Measurements from ENCODE around the gene GPR25.

GPR25 gene

GRCh38 chr1:200877839-200878551 is 5.2 kb downstream of the GPR25 start:
- no peak for DNase-seq (ENCODE audit: low spot score)
- no peak for TF ChIP-seq CTCF (IDR thresholded peaks at IDR 0.05; ENCODE audit: borderline replicate concordance, control extremely low read depth, extremely low read depth, insufficient read depth, missing control alignments)
- in situ Hi-C loops (cut with MboI; ENCODE audit: low sequenced_read_pairs, unreplicated experiment): no loop called here

GRCh38 chr1:200880212-200880611 is 7.4 kb downstream of the GPR25 start:
- no peak for TF ChIP-seq CTCF (IDR thresholded peaks at IDR 0.05; ENCODE audit: borderline replicate concordance, control extremely low read depth, extremely low read depth, insufficient read depth, missing control alignments)
- in situ Hi-C loops (cut with MboI; ENCODE audit: low sequenced_read_pairs, unreplicated experiment): no loop called here
- no peak for DNase-seq (ENCODE audit: low spot score)

GRCh38 chr1:200883118-200883517 is 10.3 kb downstream of the GPR25 start:
- no peak for DNase-seq (ENCODE audit: low spot score)
- in situ Hi-C loops (cut with MboI; ENCODE audit: low sequenced_read_pairs, unreplicated experiment): no loop called here
- TF ChIP-seq CTCF (IDR thresholded peaks at IDR 0.05; ENCODE audit: borderline replicate concordance, control extremely low read depth, extremely low read depth, insufficient read depth, missing control alignments): no peak

DNA sequence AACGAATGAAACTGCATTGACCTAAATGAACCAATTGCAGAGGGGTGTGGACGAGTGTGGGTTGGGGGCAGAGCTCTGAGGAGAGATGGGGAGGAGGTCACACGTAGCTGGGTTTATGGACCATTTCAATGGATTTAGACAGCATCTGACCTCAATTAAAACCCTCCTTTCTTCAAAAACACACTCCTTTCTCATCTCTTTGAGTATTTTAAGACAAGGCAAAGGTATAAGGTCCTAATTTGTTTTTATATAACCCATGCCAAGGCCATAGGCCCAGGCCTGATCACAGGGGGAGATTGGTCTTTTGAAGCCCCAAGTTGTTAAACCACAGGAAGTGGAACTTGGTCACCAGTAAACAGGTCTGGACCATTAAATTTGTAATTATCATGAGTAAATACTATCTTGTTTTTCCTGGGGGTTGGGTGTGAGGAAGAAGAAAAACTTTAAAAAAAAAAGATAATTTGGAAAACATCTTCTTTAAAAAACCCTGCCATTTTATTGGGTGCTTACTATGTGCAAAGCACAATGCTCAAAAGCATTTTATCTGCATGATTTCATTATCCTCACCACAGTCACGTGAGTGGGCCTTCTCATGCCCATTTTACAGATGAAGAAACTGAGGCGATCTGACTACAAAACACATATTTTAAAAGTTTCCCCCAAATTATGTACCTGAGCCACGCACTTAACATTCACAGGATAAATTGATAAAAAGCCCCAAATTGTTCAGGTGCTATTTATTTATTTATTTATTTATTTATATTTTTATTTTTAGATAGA is 13.0 kb downstream of the GPR25 start:
- in situ Hi-C loops (cut with MboI; ENCODE audit: low sequenced_read_pairs, unreplicated experiment): no loop called here
- no peak for TF ChIP-seq CTCF (IDR thresholded peaks at IDR 0.05; ENCODE audit: borderline replicate concordance, control extremely low read depth, extremely low read depth, insufficient read depth, missing control alignments)
- DNase-seq (ENCODE audit: low spot score): no peak

DNA sequence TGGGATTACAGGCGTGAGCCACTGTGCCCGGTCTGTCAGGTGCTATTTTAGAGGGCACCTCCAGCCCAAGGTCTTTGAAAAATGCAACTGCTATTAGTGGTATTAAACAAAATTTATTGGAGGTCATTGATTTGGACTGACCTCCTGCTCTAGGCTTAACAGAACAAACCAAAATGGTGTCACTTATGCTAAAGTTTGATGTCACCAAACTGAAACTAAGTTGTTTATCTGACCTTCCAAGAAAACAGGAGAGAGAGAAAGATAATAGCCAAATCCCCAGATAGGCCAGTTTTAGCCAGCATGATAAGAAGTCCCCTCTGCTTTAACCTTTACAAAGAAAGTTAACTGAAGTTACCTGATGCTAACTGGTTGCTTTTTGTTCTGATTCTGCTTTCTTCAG is 13.8 kb downstream of the GPR25 start:
- TF ChIP-seq CTCF (IDR thresholded peaks at IDR 0.05; ENCODE audit: borderline replicate concordance, control extremely low read depth, extremely low read depth, insufficient read depth, missing control alignments): no peak
- in situ Hi-C loops (cut with MboI; ENCODE audit: low sequenced_read_pairs, unreplicated experiment): no loop called here
- no peak for DNase-seq (ENCODE audit: low spot score)

GRCh38 chr1:200887036-200887435 is 14.3 kb downstream of the GPR25 start:
- no peak for TF ChIP-seq CTCF (IDR thresholded peaks at IDR 0.05; ENCODE audit: borderline replicate concordance, control extremely low read depth, extremely low read depth, insufficient read depth, missing control alignments)
- in situ Hi-C loops (cut with MboI; ENCODE audit: low sequenced_read_pairs, unreplicated experiment): no loop called here
- no peak for DNase-seq (ENCODE audit: low spot score)

Measured in GM13976 (cell line).